Stomach smooth muscle (tissue), 2 donors: ENCODE results near the gene RBM17.

Experiments
- H3K27ac ChIP-seq: one replicate; pipeline ENCODE4 v1.7.0; 2013; ENCODE audit warnings: mild to moderate bottlenecking, low read length, inconsistent platforms
- H3K27me3 ChIP-seq, 2 donors: one replicate each; pipeline ENCODE4 v1.7.0; 2013; ENCODE audit warnings: low read length in 2 of 2; ENCODE audit not compliant: insufficient read depth in 2 of 2, control insufficient read depth in 1 of 2
- H3K36me3 ChIP-seq, 2 donors: one replicate each; pipeline ENCODE4 v1.7.0; 2013; ENCODE audit warnings: low read length in 2 of 2; ENCODE audit not compliant: control insufficient read depth in 2 of 2, insufficient read depth in 2 of 2
- H3K4me1 ChIP-seq: one replicate; pipeline ENCODE4 v1.7.0; 2013; ENCODE audit warnings: low read length; ENCODE audit not compliant: control insufficient read depth, insufficient read depth
- H3K4me3 ChIP-seq, 2 donors: one replicate each; pipeline ENCODE4 v1.7.0; 2013; ENCODE audit warnings: low read length in 2 of 2
- H3K9ac ChIP-seq, 2 donors: one replicate each; pipeline ENCODE4 v1.7.0; 2013; ENCODE audit warnings: low read length in 2 of 2, mild to moderate bottlenecking in 1 of 2
- H3K9me3 ChIP-seq, 2 donors: one replicate each; pipeline ENCODE4 v1.7.0; 2013; ENCODE audit warnings: low read length in 2 of 2; ENCODE audit not compliant: control insufficient read depth in 2 of 2
- donor health status: healthy.
- donor health status: Pancreatic carcinoma.

Gene RBM17

GRCh38 chr10:6146013-6146785 is 57.4 kb downstream of the RBM17 start:
- no peaks in the 10 kb centered on the region for H3K36me3 ChIP-seq
- H3K4me3 ChIP-seq, result peak overlapping the region; percentile 61 to 82
- peaks cover 24% of the 10 kb centered on the region for H3K4me1 ChIP-seq
- no peaks in the 10 kb centered on the region for H3K27me3 ChIP-seq
- H3K27ac ChIP-seq, result peak overlapping the region; percentile 71
- H3K9ac ChIP-seq, result peak overlapping the region; percentile 21 to 88
- no peaks in the 10 kb centered on the region for H3K9me3 ChIP-seq

DNA sequence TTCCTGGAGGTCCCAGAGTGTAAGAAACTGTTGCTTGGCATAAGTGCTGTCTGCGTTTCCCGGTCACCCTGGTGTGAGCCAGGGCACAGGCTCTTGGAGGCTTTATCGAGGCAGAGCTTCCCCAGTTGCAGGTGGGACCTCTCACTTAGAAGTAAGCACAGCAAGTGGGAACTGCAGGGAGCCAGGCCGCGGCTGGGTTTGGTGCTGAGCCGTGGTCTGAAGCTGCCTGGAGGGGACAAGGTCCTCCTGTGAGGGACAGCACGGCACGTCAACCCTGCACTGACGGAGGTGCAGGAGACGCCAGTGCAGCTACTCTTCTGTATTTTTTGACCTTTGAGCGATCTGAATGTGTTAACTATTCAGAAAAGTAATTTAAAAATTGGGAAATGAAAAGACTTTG is 58.1 kb downstream of the RBM17 start:
- H3K36me3 ChIP-seq, result no peaks in the 10 kb centered on the region
- H3K4me3 ChIP-seq, result peak overlapping the region in 1 of 2 donors; percentile 17
- no peak overlapping the region for H3K9ac ChIP-seq
- no peaks in the 10 kb centered on the region for H3K27me3 ChIP-seq
- H3K27ac ChIP-seq, result no peak overlapping the region
- H3K9me3 ChIP-seq, result no peaks in the 10 kb centered on the region
- H3K4me1 ChIP-seq, result peaks cover 27% of the 10 kb centered on the region

- H3K4me1 ChIP-seq, result peaks cover 27% of the 10 kb centered on the region
These were observed 59.4 kb downstream of the RBM17 start for GRCh38 chr10:6148251-6148701.

DNA sequence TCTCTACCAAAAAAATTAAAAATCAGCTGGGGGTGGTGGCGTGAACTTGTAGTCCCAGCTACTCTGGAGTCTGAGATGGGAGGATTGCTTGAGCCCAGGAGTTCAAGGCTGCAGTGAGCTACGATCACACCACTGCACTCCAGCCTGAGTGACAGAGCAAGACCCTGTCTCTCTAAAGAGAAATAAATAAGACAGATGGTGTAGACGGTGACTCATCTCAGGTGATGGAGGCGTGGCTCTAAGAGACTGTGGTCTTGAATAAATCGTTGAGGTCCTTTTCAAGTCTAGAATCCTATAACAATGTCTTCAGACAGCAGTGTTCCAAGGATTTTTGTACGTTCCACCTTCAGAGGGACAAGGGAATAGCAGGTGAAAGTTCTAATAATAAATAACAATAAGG is 60.1 kb downstream of the RBM17 start:
- Histone ChIP-seq H3K9me3 (no peaks in the 10 kb centered on the region), H3K4me3 (no peak overlapping the region), H3K27me3 (no peaks in the 10 kb centered on the region), H3K27ac (no peak overlapping the region), H3K9ac (no peak overlapping the region), H3K4me1 (peaks cover 27% of the 10 kb centered on the region), H3K36me3 (no peaks in the 10 kb centered on the region)

More at GRCh38 chr10:6148251-6148701, 59.4 kb downstream of the RBM17 start:
- Histone ChIP-seq H3K36me3 (no peaks in the 10 kb centered on the region), H3K27me3 (no peaks in the 10 kb centered on the region), H3K27ac (no peak overlapping the region), H3K9me3 (no peaks in the 10 kb centered on the region), H3K9ac (no peak overlapping the region), H3K4me3 (no peak overlapping the region)

DNA sequence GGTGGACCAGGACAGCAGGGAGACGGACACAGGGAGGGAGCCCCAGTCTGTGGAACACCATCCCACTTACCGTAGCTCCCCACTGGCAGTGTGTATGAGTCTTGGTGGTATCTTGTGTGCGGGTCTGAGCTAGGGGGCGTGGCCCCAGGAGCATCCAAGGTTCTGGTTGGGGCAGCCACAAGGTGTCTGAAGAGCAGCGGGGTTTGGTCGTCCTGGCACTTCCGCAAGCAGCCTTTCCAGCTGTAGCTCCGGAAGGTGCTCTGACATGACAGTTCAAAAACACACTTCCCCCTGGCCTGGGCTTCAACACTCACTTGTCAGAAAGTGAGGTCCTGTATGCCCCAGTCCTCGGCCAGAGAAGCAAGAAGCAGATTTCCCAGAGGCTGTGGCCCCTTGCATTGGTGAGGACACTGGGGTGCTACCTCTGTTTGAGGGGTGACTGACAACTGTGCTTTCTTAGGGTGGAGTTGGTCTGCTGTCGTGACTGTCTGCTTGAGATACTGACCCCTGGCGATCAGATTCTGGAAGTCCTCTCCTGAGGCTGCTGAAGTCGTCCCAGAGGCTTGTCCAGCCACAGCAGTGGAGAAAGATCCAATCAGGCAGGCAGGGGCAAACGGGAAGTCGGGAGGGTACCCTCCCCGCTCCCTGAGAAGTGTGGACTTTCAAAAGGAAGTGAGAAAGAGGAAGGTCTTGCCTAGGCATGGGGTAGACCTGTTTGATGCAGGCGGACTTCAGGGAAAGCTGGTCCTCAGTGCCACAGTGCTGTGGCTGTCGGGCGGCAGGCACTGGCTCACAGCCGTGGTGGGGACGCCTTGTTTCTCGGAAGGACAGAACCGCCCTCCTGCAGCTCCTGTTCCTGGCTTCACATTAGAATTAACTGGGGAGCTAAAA is 62.5 kb downstream of the RBM17 start:
- Histone ChIP-seq H3K27me3 (no peaks in the 10 kb centered on the region), H3K4me1 (peaks cover 15% of the 10 kb centered on the region), H3K9ac (no peak overlapping the region), H3K9me3 (no peaks in the 10 kb centered on the region), H3K4me3 (no peak overlapping the region), H3K36me3 (no peaks in the 10 kb centered on the region), H3K27ac (no peak overlapping the region)

GRCh38 chr10:6153845-6154244 is 65.0 kb downstream of the RBM17 start:
- no peak overlapping the region for H3K4me3 ChIP-seq
- no peak overlapping the region for H3K27ac ChIP-seq
- H3K9me3 ChIP-seq, result no peaks in the 10 kb centered on the region
- H3K36me3 ChIP-seq, result no peaks in the 10 kb centered on the region
- H3K9ac ChIP-seq, result no peak overlapping the region
- H3K4me1 ChIP-seq, result peaks cover 7% of the 10 kb centered on the region
- no peaks in the 10 kb centered on the region for H3K27me3 ChIP-seq

- Histone ChIP-seq H3K27ac (no peak overlapping the region), H3K27me3 (no peaks in the 10 kb centered on the region), H3K36me3 (no peaks in the 10 kb centered on the region), H3K9me3 (no peaks in the 10 kb centered on the region), H3K4me1 (peaks cover 7% of the 10 kb centered on the region), H3K9ac (no peak overlapping the region), H3K4me3 (no peak overlapping the region)
These were observed 65.7 kb downstream of the RBM17 start for GRCh38 chr10:6154566-6154965.

GRCh38 chr10:6158276-6158675 is 69.4 kb downstream of the RBM17 start:
- Histone ChIP-seq H3K9me3 (no peaks in the 10 kb centered on the region), H3K27ac (no peak overlapping the region), H3K36me3 (no peaks in the 10 kb centered on the region), H3K4me3 (no peak overlapping the region), H3K9ac (no peak overlapping the region), H3K27me3 (no peaks in the 10 kb centered on the region), H3K4me1 (peaks cover 9% of the 10 kb centered on the region)

DNA sequence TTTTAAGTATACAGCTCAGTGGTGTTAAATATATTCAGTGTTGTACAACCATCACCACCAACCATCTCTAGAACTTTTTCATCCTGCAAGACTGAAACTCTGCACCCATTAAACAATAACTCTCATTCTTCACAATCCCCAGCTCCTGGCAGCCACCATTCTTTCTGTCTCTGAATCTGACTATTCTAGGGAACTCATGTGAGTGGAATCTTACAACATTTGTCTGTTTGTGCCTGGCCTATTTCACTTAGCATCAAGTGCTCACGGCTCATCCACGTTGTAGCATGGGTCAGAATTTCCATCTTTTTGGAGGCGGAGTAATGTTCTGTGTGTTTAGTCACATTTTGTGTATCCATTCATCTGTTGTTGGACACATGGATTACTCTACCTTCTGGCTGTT is 73.1 kb downstream of the RBM17 start:
- Histone ChIP-seq H3K36me3 (no peaks in the 10 kb centered on the region), H3K4me1 (peaks cover 20% of the 10 kb centered on the region), H3K27ac (peak overlapping the region; percentile 75), H3K9me3 (no peaks in the 10 kb centered on the region), H3K4me3 (no peak overlapping the region), H3K9ac (no peak overlapping the region), H3K27me3 (no peaks in the 10 kb centered on the region)

- H3K4me3 ChIP-seq, result peak overlapping the region; percentile 47 to 76
- H3K36me3 ChIP-seq, result peaks cover 0 to 2% of the 10 kb centered on the region in 2 donors
- H3K27ac ChIP-seq, result peak overlapping the region; percentile 75
- peaks cover 20% of the 10 kb centered on the region for H3K4me1 ChIP-seq
- no peaks in the 10 kb centered on the region for H3K27me3 ChIP-seq
- H3K9ac ChIP-seq, result peak overlapping the region; percentile 46 to 64
- H3K9me3 ChIP-seq, result no peaks in the 10 kb centered on the region
These were observed 73.9 kb downstream of the RBM17 start for GRCh38 chr10:6162589-6163356.
